H9 (cell line): ENCODE results near the gene TMEM219. TPM values are rescaled to one million over a fixed set of nuclear protein-coding genes. Genes with fewer than 3 reads are reported as not detected.

ENCODE experiments used
- DNase-seq: peaks from one replicate; pipeline ENCODE4 v3.0.0-alpha.2; 2017
- H2AFZ ChIP-seq: one replicate; pipeline ENCODE4 v1.6.1; 2013; ENCODE audit warnings: mild to moderate bottlenecking, low read length, control low read depth, moderate library complexity
- H2AK5ac ChIP-seq: 2 replicates; pipeline ENCODE4 v1.6.1; 2013; ENCODE audit warnings: low read length, control low read depth, mixed read lengths; ENCODE audit not compliant: insufficient read length
- H2BK120ac ChIP-seq: one replicate; pipeline ENCODE4 v1.6.1; 2013; ENCODE audit warnings: low read depth, mild to moderate bottlenecking, low read length, control low read depth, inconsistent platforms; ENCODE audit not compliant: poor library complexity, severe bottlenecking
- H2BK12ac ChIP-seq: 2 replicates; pipeline ENCODE4 v1.6.1; 2013; ENCODE audit warnings: low read length, control low read depth, mixed read lengths, low read depth; ENCODE audit not compliant: insufficient read length
- H2BK15ac ChIP-seq: 2 replicates; pipeline ENCODE4 v1.6.1; 2013; ENCODE audit warnings: low read depth, low read length, control low read depth
- H2BK20ac ChIP-seq: one replicate; pipeline ENCODE4 v1.6.1; 2013; ENCODE audit warnings: low read depth, mild to moderate bottlenecking, low read length, control low read depth, inconsistent platforms; ENCODE audit not compliant: poor library complexity, severe bottlenecking
- H2BK5ac ChIP-seq: 2 replicates; pipeline ENCODE4 v1.6.1; 2013; ENCODE audit warnings: low read length, control low read depth, mixed read lengths; ENCODE audit not compliant: insufficient read length
- H3K14ac ChIP-seq: 2 replicates; pipeline ENCODE4 v1.6.1; 2013; ENCODE audit warnings: low read length, control low read depth; ENCODE audit not compliant: insufficient read depth
- H3K18ac ChIP-seq: 2 replicates; pipeline ENCODE4 v1.6.1; 2013; ENCODE audit warnings: low read depth, mild to moderate bottlenecking, mixed read lengths, low read length, control low read depth; ENCODE audit not compliant: insufficient read length
- H3K23ac ChIP-seq: 2 replicates; pipeline ENCODE4 v1.6.1; 2013; ENCODE audit warnings: low read length, control low read depth, mixed read lengths, low read depth; ENCODE audit not compliant: insufficient read length
- H3K23me2 ChIP-seq: 2 replicates; pipeline ENCODE4 v1.6.1; 2013; ENCODE audit warnings: low read depth, mild to moderate bottlenecking, mixed read lengths, low read length, control low read depth; ENCODE audit not compliant: insufficient read length, poor library complexity, severe bottlenecking
- H3K27ac ChIP-seq: 2 replicates; pipeline ENCODE4 v1.5.1; 2013; ENCODE audit warnings: low read length, control low read depth, mixed read lengths, low read depth; ENCODE audit not compliant: insufficient read length
- H3K27me3 ChIP-seq: 2 replicates; pipeline ENCODE4 v1.6.1; 2013; ENCODE audit warnings: low read length, control low read depth, inconsistent platforms; ENCODE audit not compliant: insufficient read depth
- H3K4ac ChIP-seq: 2 replicates; pipeline ENCODE4 v1.6.1; 2013; ENCODE audit warnings: low read depth, mild to moderate bottlenecking, control low read depth, inconsistent platforms, low read length, moderate library complexity
- H3K4me1 ChIP-seq: 2 replicates; pipeline ENCODE4 v1.6.1; 2013; ENCODE audit warnings: low read length, control low read depth, inconsistent platforms; ENCODE audit not compliant: insufficient read depth
- H3K4me2 ChIP-seq: 2 replicates; pipeline ENCODE4 v1.6.1; 2013; ENCODE audit warnings: low read length, control low read depth, mixed read lengths; ENCODE audit not compliant: insufficient read length, insufficient read depth
- H3K56ac ChIP-seq: 2 replicates; pipeline ENCODE4 v1.6.1; 2013; ENCODE audit warnings: low read depth, mild to moderate bottlenecking, mixed read lengths, low read length, control low read depth; ENCODE audit not compliant: insufficient read length
- H3K79me1 ChIP-seq: 2 replicates; pipeline ENCODE4 v1.6.1; 2013; ENCODE audit warnings: low read depth, mild to moderate bottlenecking, moderate library complexity, low read length, control low read depth, inconsistent platforms; ENCODE audit not compliant: insufficient read depth, poor library complexity, severe bottlenecking
- H3K79me2 ChIP-seq: 2 replicates; pipeline ENCODE4 v1.6.1; 2013; ENCODE audit warnings: low read length, control low read depth, inconsistent platforms; ENCODE audit not compliant: insufficient read depth
- H3K9ac ChIP-seq: 2 replicates; pipeline ENCODE4 v1.6.1; 2013; ENCODE audit warnings: low read length, control low read depth, mixed read lengths; ENCODE audit not compliant: insufficient read length; ENCODE audit errors: extremely low read depth
- H3K9me3 ChIP-seq: one replicate; pipeline ENCODE4 v1.6.1; 2013; ENCODE audit warnings: low read depth, low read length, inconsistent platforms; ENCODE audit not compliant: control insufficient read depth
- H3T11ph ChIP-seq: one replicate; pipeline ENCODE4 v1.6.1; 2013; ENCODE audit warnings: mild to moderate bottlenecking, low read length, control low read depth, inconsistent platforms
- H4K20me1 ChIP-seq: one replicate; pipeline ENCODE4 v1.6.1; 2013; ENCODE audit not compliant: control insufficient read depth, insufficient read length, insufficient read depth
- H4K5ac ChIP-seq: 2 replicates; pipeline ENCODE4 v1.6.1; 2013; ENCODE audit warnings: low read depth, mild to moderate bottlenecking, mixed read lengths, low read length, control low read depth; ENCODE audit not compliant: insufficient read length
- H4K8ac ChIP-seq: replicated peaks from 2 replicates; pipeline ENCODE4 v1.6.1; 2013; ENCODE audit warnings: low read length, control low read depth, mixed read lengths, low read depth; ENCODE audit not compliant: insufficient read length
- H4K91ac ChIP-seq: 2 replicates; pipeline ENCODE4 v1.6.1; 2013; ENCODE audit warnings: low read depth, mild to moderate bottlenecking, moderate library complexity, mixed read lengths, low read length, control low read depth; ENCODE audit not compliant: insufficient read length
- H3K27ac Mint-ChIP-seq, 3 experiments: 2 replicates in 2 of 3; 3 replicates in 1 of 3; pipeline ENCODE4 v1.8.0; 2020 to 2021; ENCODE audit warnings: mixed read lengths in 3 of 3, mild to moderate bottlenecking in 1 of 3, moderate library complexity in 1 of 3
- H3K27me3 Mint-ChIP-seq: 2 replicates; pipeline ENCODE4 v1.8.0; 2021; ENCODE audit warnings: low read depth, mild to moderate bottlenecking, moderate library complexity, mixed read lengths
- H3K36me3 Mint-ChIP-seq, 3 experiments: 2 replicates in 2 of 3; 3 replicates in 1 of 3; pipeline ENCODE4 v1.8.0; 2020 to 2021; ENCODE audit warnings: low read depth in 3 of 3, mixed read lengths in 3 of 3; ENCODE audit not compliant: insufficient read depth in 1 of 3
- H3K4me1 Mint-ChIP-seq, 2 experiments: 2 replicates each; pipeline ENCODE4 v1.8.0; 2020; ENCODE audit warnings: mixed read lengths in 2 of 2
- H3K4me3 Mint-ChIP-seq, 2 experiments: 2 replicates in 1 of 2; 3 replicates in 1 of 2; pipeline ENCODE4 v1.8.0; 2020 to 2021; ENCODE audit warnings: mild to moderate bottlenecking in 2 of 2, mixed read lengths in 2 of 2, moderate library complexity in 1 of 2
- H3K9me3 Mint-ChIP-seq, 2 experiments: 2 replicates in 1 of 2; 3 replicates in 1 of 2; pipeline ENCODE4 v1.8.0; 2020; ENCODE audit warnings: mild to moderate bottlenecking in 2 of 2, mixed read lengths in 2 of 2, moderate library complexity in 1 of 2
- CTCF ChIP-seq: fragments of 200-600 bp; sonication (generic); conservative IDR thresholded peaks from 3 replicates; pipeline ENCODE4 v1.8.0; 2021; ENCODE audit warnings: antibody characterized with exemption, mild to moderate bottlenecking
- WGBS: extraction: QIAGEN DNeasy Blood & Tissue Kit; methylation state at CpG from one replicate; pipeline ENCODE4 v1.1.7; 2013; ENCODE audit warnings: missing lambda C conversion rate, low lambda C conversion rate, mixed read lengths; ENCODE audit not compliant: insufficient read length; ENCODE audit errors: extremely low coverage; 5-methylcytosine and 5-hydroxymethylcytosine counted together
- total RNA-seq: library from RNA; stranded (reverse); gene quantifications from 2 replicates; pipeline ENCODE4 v1.2.1, GENCODE V29; 2021

The TMEM219 gene
- total RNA-seq, 1 experiment from 2014 or later, result 89.1 TPM

GRCh38 chr16:29971304-29971703, 9.4 kb downstream of the TMEM219 start:
- TF ChIP-seq CTCF, result no peak
- H3K79me2 ChIP-seq, result peaks cover 5% of the 10 kb centered on the region; the same call in 1 of the 2 replicates
- H3K23ac ChIP-seq, result no peak overlapping the region
- Mint-ChIP-seq H3K27me3 (peaks cover 16% of the 10 kb centered on the region), H3K4me1 (peaks cover 17% of the 10 kb centered on the region in 2 experiments), H3K9me3 (peaks cover 14 to 16% of the 10 kb centered on the region in 2 experiments), H3K36me3 (peaks cover 35 to 46% (median 45%) of the 10 kb centered on the region in 3 experiments), H3K27ac (no peak overlapping the region), H3K4me3 (no peak overlapping the region)
- H3T11ph ChIP-seq, result no peak overlapping the region
- H2BK12ac ChIP-seq, result no peak overlapping the region
- no CpG with 5 or more reads among the region's 8 CpGs for WGBS
- H3K56ac ChIP-seq, result no peak overlapping the region
- no peak overlapping the region for H2BK120ac ChIP-seq
- H3K18ac ChIP-seq, result no peak overlapping the region
- H2BK5ac ChIP-seq, result no peak overlapping the region
- H2AFZ ChIP-seq, result no peak overlapping the region
- H2BK20ac ChIP-seq, result no peak overlapping the region
- H3K14ac ChIP-seq, result no peak overlapping the region
- no peaks in the 10 kb centered on the region; the same call in 1 of the 2 replicates for H3K4me1 ChIP-seq
- H4K5ac ChIP-seq, result no peak overlapping the region
- no peak overlapping the region for H2BK15ac ChIP-seq
- no peak for DNase-seq
- H4K20me1 ChIP-seq, result no peaks in the 10 kb centered on the region
- no peak overlapping the region for H3K4me2 ChIP-seq
- no peak overlapping the region for H4K8ac ChIP-seq
- H3K79me1 ChIP-seq, result peaks cover 7% of the 10 kb centered on the region
- H3K9me3 ChIP-seq, result peaks cover 7% of the 10 kb centered on the region
- H4K91ac ChIP-seq, result no peak overlapping the region
- H3K23me2 ChIP-seq, result peaks cover 14% of the 10 kb centered on the region
- H3K9ac ChIP-seq, result no peak overlapping the region
- no peak overlapping the region for H3K27ac ChIP-seq
- no peak overlapping the region for H2AK5ac ChIP-seq
- peaks cover 3% of the 10 kb centered on the region; the same call in 1 of the 2 replicates for H3K27me3 ChIP-seq
- no peak overlapping the region for H3K4ac ChIP-seq
